Measurements from ENCODE around the gene MYO16.

DNA sequence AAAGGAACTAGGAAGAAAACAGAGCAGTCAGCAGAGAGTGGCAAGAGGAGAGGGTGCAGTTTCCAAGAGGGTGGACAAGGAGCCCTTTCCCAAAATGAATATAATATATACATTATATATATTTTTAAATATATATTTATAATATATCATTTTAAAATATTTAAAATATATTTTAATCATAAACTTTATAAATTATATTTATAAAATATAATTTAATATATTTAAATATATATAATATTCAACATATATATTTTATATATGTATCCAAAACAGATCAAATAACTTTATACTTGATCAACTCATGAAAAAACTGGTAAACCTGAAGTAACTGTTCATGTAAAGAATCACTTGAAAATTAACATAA is 328.6 kb downstream of the MYO16 start:
- TF ChIP-seq ELK1 (IDR thresholded peaks at IDR 0.05; ENCODE audit: borderline replicate concordance, low read depth, low read length) (no peak), CTCF (conservative IDR thresholded peaks at IDR 0.05; ENCODE audit: low read depth, low read length) (no peak), FOS (IDR thresholded peaks at IDR 0.05; ENCODE audit: low read depth, low read length) (no peak)
